Fibroblast of lung (primary cell): Measurements from ENCODE around the gene ASAP2.

Source experiments
- CTCF ChIP-seq, 2 donors: IDR thresholded peaks in 1 of 2; conservative IDR thresholded peaks in 1 of 2; 1 replicate in 1 of 2; 2 replicates in 1 of 2; pipeline ENCODE4 v1.5.1; 2011 to 2012; ENCODE audit warnings: low read length in 2 of 2, control low read depth in 1 of 2, inconsistent platforms in 1 of 2, low read depth in 1 of 2, mild to moderate bottlenecking in 1 of 2
- EZH2 ChIP-seq: IDR thresholded peaks from 2 replicates; pipeline ENCODE4 v1.5.1; 2012; ENCODE audit warnings: low read length, control low read depth, mild to moderate bottlenecking; ENCODE audit errors: missing control alignments

GRCh38 chr2:9192712-9193111, 13.9 kb upstream of the ASAP2 start:
- no peak for TF ChIP-seq CTCF (conservative IDR thresholded peaks at IDR 0.05 in 1 of 2, IDR thresholded peaks at IDR 0.05 in 1 of 2; ENCODE audit: low read depth in 1 of 2, low read length in 2 of 2)
- no peak for TF ChIP-seq EZH2
